HG03565 (cell line): ENCODE measurements around the gene LYZL2.
"Not testable (repeated sequence)": the region's sequence is repeated elsewhere in the genome, so short reads cannot be mapped to it uniquely, and the experiment has no call there.

Experiments used
- ATAC-seq: cut with Tn5 transposase; IDR thresholded peaks from one replicate; pipeline ENCODE4 v1.9.1; 2021; ENCODE audit warnings: mild to moderate bottlenecking, moderate library complexity; ENCODE audit not compliant: unreplicated experiment

LYZL2 gene

DNA sequence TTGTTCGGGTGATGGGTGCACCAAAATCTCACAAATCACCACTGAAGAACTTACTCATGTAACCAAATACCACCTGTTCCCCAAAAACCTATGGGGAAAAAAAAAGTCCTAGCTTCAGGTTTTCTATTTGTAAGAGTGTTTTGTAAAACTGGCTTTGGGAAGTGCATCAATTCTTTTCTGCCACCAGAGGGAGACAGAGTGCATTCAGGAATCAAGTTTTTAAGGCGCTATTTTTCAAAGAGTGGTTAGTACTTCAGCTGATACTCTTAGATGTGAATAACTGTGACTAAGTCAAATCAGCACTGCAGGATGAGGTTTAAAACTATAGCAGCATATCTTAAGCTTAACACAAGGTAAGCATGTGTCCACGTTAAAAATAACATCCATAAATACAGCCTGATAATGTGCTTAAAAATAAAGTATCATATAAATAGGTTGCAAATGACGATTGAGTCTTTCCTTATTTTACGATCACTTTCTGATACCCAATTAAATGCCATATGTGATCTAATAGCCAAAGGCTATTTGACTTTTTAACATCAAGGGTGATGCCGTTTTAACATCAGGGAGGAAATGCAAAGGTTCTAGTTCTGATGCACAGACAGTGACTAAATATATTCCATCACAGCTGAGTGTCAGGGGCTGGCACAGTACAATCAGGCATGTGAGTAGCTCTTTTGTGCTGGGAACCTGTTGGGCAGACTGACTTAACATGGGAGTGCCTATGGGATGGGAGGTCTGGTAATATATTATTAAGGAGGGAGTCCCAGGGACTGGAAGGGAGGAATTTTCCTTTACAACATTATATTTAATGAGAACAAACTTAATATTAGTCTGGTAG lies 10.6 kb upstream of the LYZL2 start:
- ATAC-seq: no peak

DNA sequence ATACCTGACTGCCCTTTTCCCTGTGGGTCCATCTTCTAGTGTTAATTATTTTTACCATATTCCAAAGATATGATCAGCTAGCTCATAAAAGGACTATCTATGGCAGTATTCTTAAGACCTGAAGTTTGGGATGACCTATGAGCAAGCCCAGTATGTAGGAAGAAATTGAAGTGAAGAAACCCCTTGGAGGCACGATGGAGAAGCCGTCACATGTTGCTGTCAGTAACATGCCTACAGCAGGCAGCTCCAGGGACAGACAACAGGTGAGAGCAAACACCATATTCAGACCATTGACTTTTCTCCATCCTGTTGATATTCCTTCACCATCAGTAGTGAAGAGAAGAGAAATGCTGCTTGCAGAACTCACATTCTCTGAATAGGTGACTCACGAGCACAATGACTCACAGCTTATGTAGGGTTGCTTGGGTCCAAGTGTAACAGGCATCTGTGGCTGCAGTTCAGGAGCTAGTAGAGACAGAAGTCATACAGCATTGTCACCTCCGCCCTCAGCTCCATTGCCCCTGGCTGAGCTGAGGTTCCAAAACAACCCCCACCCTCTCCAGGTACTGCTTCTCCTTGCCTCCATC lies 8.4 kb upstream of the LYZL2 start:
- ATAC-seq: no peak

DNA sequence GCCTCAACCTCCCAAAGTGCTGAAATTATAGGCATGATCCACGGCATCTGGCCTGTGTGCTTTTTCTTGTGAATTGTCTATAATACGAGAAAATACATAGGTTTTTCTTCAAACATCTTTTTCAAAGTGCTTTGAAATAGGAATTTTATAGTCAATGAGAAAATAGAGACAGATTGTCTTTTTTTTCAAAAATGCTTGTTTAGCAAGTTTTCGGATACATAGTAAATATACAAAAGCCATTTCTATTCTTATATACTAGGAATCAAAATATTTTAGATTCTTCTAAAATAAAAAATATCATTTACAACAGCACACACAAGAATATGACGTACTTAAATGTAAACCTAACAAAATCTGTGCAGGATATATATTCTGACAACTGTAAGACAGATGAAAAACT lies 1.6 kb upstream of the LYZL2 start:
- no peak for ATAC-seq

DNA sequence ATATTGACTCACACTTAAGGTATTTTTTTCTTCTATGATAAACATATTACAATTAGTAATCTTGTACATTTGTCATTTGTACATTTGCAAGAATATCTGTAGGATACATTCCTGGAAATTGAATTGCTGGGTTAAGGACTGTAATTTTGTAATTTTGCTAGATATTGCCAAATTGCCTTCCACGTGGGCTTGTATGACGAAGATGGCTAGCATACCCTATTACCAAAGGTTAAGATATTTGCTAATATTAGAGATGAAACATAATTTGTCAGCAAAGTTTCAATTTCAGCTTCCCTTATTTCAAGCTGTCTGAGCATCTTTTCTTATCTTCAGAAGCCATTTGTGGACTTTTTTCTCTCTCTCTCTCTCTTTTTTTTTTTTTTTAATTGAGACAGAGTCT lies 1.0 kb upstream of the LYZL2 start:
- no peak for ATAC-seq

DNA sequence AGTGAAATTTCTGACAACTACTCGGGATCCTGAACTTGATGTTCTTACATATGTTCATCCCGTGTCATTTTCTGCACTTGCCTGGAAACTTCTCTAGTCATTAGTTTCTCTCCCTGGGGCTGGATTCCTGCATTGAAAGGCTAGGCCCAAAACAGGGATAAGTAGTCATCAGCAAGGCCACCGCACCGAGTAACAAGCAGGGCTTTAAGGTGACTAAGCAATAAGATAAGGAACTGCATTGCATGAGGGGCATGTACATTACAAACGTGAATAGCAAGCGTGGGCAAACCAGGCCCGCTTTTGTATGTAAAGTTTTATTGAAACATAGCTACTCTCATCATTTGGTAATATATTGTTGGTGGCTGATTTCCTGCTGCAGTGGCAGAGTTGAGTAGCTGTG lies 977 bp downstream of the LYZL2 start:
- not testable (repeated sequence) for ATAC-seq

DNA sequence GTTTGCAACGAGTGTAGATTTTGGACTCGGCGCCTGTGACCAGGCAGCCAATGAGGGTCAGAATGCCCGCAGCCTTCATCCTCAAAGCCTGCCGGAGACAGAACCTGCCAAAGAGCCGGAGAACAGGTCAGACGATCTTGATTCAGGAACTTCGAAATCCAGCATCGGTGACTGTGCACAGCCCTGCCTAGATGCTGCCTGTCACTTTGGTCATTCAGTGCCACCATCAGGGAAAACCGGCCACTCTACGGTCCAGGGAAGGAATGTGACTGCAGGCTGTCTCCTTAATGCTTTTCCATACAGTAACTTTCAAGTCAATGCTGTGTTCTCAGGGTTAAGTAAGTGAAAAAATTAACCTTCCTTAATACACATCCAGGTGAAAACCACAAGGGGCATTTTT lies 2.7 kb downstream of the LYZL2 start:
- not testable (repeated sequence) for ATAC-seq

DNA sequence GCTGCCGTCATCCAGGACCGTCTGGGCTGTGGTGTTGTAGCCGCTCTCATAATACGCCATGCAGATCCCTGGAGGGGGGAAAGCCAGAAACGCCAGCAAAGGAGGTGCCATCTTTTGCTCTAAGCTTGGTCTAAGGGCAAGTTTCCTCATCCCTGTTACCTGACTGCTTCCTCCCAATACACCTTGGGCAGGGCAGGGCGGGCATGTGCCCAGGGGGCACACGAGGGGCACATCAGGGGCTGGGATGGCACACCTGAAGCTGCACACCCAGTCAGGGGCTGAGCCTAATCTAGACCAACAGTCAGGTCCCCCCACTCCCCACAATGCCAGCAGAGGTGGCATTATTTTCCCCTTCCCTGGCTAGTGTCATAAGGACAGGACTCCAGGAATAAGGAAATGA lies 3.4 kb downstream of the LYZL2 start:
- ATAC-seq: not testable (repeated sequence)

DNA sequence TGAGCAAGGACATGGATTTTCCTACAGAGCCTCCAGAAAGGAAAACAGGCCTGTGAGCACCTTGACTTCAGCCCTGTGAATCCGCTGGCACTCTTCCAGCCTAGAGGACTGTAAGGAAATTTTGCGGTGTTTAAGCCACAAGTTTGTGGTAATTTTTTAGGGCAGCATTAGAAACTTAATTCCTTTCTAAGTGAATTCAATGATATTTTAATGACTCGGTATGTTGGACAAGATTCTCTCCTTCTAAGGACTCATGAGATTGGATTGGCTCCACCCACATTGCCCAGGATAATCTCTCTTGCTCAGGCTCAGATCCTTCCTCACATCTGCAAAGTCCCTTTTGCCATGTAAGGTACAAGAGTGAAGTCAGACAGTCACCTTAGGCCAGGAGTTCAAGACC lies 4.5 kb downstream of the LYZL2 start:
- ATAC-seq: no peak

DNA sequence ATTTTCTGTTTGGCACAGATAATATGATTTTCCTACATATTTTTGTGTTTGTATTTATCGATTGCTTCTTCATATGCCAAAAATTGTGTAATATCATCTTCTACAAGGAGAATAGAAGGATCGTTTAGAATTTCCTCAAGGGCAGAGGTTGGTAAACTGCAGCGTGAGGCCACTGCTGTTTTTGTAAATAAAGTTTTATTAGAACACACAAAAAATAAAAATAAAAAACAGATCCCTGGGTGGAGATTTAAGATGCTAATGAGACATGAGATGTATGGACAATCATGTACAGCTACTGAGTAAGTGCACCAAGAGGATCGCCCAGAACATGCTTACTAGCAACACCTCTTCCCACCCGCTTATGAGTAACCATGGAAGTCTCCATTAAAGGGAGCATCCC lies 9.6 kb downstream of the LYZL2 start:
- ATAC-seq: no peak

DNA sequence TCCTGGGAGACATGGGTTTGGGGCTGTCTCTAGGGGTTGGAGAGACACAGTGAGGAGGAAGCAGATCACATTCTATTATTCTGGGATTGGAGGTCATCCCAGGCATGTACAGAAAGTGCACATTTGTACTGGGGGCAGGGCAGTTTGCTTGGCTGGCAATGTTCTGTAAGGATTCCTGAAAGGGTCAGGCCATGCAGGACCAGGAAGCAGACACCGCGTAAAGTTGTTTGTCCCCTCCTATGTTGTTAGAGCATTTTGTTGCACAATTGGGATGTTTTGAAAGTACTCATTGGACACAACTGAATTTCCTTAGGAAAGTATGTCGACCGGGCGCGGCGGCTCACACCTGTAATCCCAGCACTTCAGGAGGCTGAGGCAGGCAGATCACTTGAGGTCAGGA lies 12.5 kb downstream of the LYZL2 start:
- no peak for ATAC-seq

DNA sequence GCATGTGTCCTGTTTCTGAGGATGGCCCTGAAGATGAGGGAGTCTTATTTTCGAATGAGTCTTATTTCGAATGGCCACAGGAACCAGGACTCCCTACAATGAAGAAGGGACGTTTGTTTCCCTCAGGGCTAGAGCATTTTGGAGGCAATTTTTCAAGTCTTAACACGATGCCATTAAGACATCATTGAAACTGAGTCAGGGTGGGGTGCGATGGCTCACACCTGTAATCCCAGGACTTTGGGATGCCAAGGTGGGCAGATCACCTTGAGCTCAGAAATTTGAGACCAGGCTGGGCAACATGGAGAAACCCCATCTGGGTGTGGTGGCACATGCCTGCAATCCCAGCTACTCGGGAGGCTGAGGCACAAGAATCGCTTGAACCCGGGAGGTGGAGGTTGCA lies 18.5 kb downstream of the LYZL2 start:
- ATAC-seq: not testable (repeated sequence)

DNA sequence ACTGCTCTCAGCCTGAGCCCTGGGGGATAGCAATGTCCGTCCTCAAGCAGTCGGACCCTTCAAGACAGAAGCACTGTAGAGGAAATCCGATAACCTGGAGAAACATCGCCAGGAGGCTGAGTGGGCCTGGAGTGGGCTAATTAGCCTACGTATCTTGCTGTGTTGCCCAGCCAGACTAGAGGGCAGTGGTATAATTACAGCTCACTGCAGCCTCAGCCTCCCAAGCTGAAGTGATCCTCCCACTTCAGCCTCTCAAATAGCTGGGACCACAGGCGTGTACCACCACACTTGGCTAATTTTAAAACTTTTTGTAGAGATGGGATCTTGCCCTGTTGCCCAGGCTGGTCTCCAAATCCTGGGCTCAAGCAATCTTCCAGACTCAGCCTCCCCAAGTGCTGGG lies 21.7 kb downstream of the LYZL2 start:
- ATAC-seq: no peak

DNA sequence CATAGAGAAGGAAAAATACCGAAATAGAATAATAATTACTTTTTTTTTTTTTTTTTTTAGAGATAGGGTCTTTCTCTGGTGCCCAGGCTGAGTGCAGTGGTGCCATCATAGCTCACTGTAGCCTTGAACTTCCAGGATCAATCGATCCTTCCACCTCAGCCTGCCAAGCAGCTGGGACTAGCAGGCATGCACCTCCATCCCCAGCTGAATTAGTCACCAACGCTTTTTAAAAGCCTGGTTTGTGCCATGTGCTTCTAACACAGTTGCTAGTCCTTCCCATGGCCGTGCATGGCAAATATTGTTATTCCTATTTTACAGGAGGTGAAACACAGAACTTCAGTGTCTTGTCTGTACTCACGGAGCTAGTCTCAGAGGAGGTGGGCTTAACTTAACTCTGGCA lies 23.2 kb downstream of the LYZL2 start:
- no peak for ATAC-seq

DNA sequence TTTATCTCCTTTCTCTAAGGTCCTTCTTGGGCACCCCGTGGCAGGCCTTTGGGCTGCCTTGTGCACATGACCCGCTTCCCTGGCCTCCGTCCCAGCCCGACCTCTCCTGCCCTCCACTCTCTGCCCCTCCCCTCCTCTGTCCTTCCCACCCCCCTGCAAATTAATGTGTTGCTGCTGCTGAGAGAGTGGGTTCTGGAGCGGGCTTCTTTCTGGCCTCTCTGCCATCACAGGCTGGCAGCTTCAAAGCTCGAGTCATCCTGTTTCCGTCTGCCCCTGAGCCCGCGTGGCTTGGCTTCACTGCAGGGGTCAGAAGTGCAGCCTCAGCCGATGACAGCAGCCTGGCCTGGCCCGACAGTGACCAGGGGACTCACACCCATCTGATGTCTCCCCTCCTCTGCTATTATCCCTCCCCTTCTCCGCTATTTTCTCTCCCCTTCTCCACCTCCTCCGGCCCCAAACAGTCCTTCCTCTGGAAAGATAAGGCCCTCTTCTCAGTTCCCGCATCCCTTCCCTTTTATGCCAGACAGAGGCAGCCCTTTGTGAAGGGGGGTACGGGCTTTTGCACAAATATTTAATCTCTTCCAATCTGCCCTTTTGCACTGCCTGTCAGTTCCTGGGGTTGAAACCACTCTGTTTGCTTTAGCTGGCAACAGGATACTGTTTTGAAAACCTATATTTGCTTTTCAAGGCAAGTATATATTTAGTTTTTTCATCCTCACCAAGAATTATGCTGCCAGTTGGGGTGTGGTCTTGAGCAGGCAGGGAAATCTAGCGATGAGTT lies 24.0 kb downstream of the LYZL2 start:
- ATAC-seq: not testable (repeated sequence)

DNA sequence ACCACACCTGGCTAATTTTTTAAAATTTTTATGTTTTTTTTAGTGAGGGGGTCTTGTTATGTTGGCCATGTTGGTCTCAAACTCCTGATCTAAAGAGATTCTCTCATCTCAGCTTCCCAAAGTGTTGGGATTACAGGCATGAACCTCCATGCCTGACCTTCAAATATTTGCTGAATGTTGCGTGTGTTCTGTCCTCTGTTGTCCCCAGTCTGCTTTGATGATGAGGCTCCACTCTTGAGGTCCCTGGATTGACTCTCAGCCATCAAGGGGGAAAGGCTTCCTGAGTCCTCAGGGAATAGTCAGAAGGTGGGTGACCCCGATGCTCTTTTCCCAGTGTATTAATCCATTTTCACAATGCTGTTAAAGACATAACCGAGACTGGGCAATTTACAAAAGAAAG lies 26.0 kb downstream of the LYZL2 start:
- ATAC-seq: no peak

DNA sequence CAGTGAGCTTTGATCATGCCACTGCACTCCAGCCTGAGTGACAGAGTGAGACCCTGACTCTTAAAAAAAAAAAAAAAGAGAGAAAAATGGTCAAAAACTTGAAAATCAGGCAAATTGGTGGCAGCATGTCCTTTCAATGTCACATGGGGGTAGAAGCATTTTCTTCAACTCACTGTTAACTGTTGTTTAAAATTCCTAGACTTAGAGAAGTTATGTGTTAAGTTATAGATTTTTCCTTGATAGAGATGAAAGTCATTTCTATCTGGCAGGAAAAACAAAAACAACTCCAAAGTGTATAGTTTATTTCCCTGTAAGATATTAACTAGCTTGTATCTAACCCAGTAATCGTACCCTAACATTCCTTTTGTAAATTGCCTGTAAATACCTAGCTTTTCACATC lies 26.8 kb downstream of the LYZL2 start:
- no peak for ATAC-seq

DNA sequence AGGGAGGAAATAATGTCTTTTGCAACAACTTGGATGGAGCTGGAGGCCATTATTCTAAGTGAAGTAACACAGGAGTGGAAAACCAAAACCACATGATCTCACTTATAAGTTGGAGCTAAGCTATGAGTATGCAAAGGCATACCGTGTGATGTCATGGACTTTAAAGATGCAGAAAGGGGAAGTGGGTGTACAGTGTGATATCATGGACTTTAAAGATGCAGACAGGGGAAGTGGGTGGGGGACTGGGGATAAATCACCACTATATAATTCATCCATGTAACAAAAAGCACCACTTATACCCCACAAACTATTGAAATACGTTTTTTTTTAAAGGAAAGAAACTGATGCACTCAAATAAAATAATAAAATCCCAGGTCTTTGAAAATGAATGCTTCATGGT lies 29.5 kb downstream of the LYZL2 start:
- no peak for ATAC-seq

DNA sequence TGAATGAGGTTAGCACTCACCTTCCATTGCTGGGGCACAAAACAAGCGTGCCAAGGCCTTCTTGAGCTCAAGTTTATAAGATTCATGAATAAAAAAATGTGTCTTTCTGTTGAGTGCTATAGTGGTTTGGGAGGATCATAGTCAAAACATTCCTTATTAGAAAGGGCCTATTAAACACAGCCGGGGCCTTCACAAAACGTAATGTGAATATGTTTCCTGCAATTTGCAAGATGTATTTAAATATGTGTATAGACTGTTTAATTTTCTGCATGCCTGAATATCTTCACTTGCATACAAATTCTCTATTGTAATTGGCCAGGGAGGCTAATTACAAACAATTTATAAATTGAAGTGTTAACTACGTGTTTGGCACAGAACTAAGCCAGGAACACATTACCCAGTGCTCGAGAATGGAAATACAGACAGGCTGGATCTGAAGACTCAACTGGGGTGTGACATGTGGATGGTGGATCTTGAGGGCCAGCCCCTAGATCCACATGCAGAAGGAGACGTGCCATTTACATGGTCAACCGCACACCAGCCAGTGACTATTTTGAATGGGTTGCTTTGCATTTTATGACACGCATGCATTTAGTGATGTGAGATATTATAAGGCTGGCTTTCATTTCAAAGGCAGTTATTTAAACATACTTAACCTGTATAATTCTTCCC lies 31.3 kb downstream of the LYZL2 start:
- no peak for ATAC-seq

DNA sequence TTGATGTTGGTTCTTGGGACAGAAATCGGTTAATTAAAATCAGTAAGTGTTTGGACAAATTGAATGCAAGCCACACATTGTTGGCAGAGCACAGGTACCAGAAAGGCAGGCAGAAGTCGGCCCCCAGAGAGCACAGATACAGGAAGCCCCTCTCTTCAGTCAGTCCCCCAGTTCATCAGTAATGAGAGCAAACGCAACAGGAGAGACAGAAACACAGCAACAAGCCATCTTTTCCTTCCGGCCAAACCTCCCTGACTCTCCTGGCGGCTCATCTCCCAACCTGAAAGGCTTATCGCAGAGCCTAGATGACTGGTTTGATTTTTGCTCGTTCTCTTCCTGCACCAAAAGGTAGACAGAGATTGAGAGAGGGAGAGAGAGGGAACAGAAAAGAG lies 32.1 kb downstream of the LYZL2 start:
- ATAC-seq: not testable (repeated sequence)

DNA sequence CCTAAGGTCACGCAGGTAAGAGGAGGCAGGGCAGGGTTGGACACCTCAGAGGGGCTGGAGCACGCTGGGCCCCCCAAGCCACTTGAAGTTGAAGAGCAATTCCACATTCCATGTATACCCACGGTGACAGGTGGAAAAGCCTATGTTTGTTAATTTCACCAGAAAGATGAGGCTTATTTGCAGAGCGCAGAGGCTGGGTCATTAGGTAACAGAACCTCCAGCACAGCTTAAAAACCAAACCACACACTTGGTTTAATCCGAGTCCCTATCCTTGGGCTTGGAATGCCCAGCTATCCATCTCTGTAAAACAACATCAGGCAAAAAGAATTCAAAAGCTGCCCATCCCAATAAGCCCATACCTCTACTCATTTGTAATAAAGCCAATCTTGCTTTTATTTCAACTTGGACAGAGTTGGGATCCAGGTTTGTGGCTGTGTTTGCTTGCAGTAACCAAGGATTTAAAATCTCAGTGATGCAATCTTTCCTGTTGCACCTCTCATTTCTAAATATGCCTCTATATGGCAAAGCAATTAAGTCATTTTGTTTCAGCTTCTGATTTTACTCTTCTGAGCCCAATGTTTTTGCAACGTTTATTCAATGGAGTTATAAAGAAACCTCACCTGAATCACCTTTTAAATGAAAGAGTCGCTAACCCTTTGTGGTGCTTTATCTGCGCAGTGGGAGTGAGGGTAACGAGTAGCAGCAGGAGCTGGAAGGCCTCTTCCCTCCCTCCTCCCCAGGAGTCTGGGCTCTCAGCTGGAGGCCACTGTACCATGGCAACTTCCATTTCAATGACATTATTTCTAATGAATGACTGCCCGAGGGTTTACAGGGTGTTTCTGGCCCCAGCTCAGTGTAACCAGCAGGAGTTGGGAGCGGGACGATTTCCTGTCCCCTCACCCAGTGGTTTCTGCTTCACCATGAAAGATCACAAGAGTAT lies 32.8 kb downstream of the LYZL2 start:
- not testable (repeated sequence) for ATAC-seq
